Keratinocyte (primary cell): ENCODE data around the gene MGAT5.

ENCODE experiments used
- CTCF ChIP-seq, 3 experiments: IDR thresholded peaks in 1 of 3; conservative IDR thresholded peaks in 1 of 3; optimal IDR thresholded peaks in 1 of 3; 2 replicates in 2 of 3; 3 replicates in 1 of 3; pipeline versions ENCODE3 to v1.5.1; 2011; ENCODE audit warnings: low read length in 3 of 3, mild to moderate bottlenecking in 3 of 3, moderate library complexity in 2 of 3, control low read depth in 1 of 3, inconsistent platforms in 1 of 3; ENCODE audit not compliant: insufficient read depth in 2 of 3; ENCODE audit errors: extremely low read depth in 1 of 3
- EZH2 ChIP-seq: IDR thresholded peaks from one replicate; pipeline ENCODE4 v1.6.1; 2012; ENCODE audit warnings: inconsistent platforms, mild to moderate bottlenecking, low read length, moderate library complexity

DNA sequence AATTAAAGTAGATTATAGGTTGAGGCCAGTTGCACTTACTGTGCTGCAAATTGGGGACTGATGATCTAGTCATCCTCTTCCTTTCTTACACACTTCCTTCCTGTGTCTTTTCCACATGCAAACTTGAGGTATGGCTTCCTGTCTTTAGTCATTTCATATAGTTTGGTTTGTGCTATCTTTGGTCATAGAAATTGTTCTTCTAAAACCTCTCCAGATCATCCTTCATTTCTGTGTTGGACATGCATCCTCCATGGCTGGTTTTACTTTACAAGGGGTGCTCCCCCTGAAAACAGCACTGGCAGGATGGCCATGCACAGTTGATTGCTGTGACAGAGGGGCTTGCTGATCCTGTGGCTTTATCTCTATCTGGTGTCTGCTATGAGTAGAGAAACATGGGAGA is 36.5 kb downstream of the MGAT5 start:
- no peak for TF ChIP-seq CTCF (optimal IDR thresholded peaks at IDR 0.05 in 1 of 3, IDR thresholded peaks at IDR 0.05 in 1 of 3, conservative IDR thresholded peaks at IDR 0.05 in 1 of 3; ENCODE audit: extremely low read depth in 1 of 3, insufficient read depth in 2 of 3, low read length in 3 of 3)
- no peak for TF ChIP-seq EZH2
